NCI-H2081 treated with DMSO at 0.1 percent for 48 hours (cell line): ENCODE results near the gene ADAM23.

ENCODE experiments used
- DNase-seq: peaks from one replicate; lab custom pipeline; 2025; lab: John Stamatoyannopoulos, UW

Gene ADAM23

GRCh38 chr2:206565666-206566065, 122.3 kb downstream of the ADAM23 start:
- DNase-seq, result no peak

GRCh38 chr2:206569470-206569869, 126.1 kb downstream of the ADAM23 start:
- no peak for DNase-seq

GRCh38 chr2:206570199-206570598, 126.9 kb downstream of the ADAM23 start:
- DNase-seq, result no peak

- DNase-seq, result no peak
Measured at GRCh38 chr2:206572725-206573124, 129.4 kb downstream of the ADAM23 start.

GRCh38 chr2:206573793-206574192, 130.5 kb downstream of the ADAM23 start:
- DNase-seq, result no peak

GRCh38 chr2:206584323-206585116, 141.2 kb downstream of the ADAM23 start:
- no peak for DNase-seq

- DNase-seq, result no peak
Measured at GRCh38 chr2:206585335-206585734, 142.0 kb downstream of the ADAM23 start.

- no peak for DNase-seq
Measured at GRCh38 chr2:206586609-206587008, 143.3 kb downstream of the ADAM23 start.

GRCh38 chr2:206597717-206598218, 154.4 kb downstream of the ADAM23 start:
- no peak for DNase-seq

- no peak for DNase-seq
Measured at GRCh38 chr2:206603243-206603642, 159.9 kb downstream of the ADAM23 start.

- DNase-seq, result no peak
Measured at GRCh38 chr2:206610451-206610850, 167.1 kb downstream of the ADAM23 start.

GRCh38 chr2:206611191-206611590, 167.9 kb downstream of the ADAM23 start:
- no peak for DNase-seq

- DNase-seq, result no peak
Measured at GRCh38 chr2:206611736-206612135, 168.4 kb downstream of the ADAM23 start.

GRCh38 chr2:206614811-206615210, 171.5 kb downstream of the ADAM23 start:
- no peak for DNase-seq

GRCh38 chr2:206615417-206616089, 172.2 kb downstream of the ADAM23 start:
- no peak for DNase-seq

GRCh38 chr2:206616151-206616550, 172.8 kb downstream of the ADAM23 start:
- no peak for DNase-seq

- DNase-seq, result no peak
Measured at GRCh38 chr2:206619011-206619410, 175.7 kb downstream of the ADAM23 start.

- DNase-seq, result no peak
Measured at GRCh38 chr2:206626108-206626507, 182.8 kb downstream of the ADAM23 start.

- no peak for DNase-seq
Measured at GRCh38 chr2:206627632-206628031, 184.3 kb downstream of the ADAM23 start.

- no peak for DNase-seq
Measured at GRCh38 chr2:206631340-206631739, 188.0 kb downstream of the ADAM23 start.

GRCh38 chr2:206635015-206635414, 191.7 kb downstream of the ADAM23 start:
- no peak for DNase-seq

GRCh38 chr2:206639636-206640035, 196.3 kb downstream of the ADAM23 start:
- DNase-seq, result no peak

- DNase-seq, result no peak
Measured at GRCh38 chr2:206641226-206641625, 197.9 kb downstream of the ADAM23 start.
